GM18498 (cell line): Measurements from ENCODE around the gene ATP13A4.

Source experiments
- ATAC-seq: cut with Tn5 transposase; IDR thresholded peaks from one replicate; pipeline ENCODE4 v1.9.1; 2021; ENCODE audit warnings: mild to moderate bottlenecking, moderate library complexity; ENCODE audit not compliant: unreplicated experiment

The ATP13A4 gene

GRCh38 chr3:193498215-193498614 lies 56.5 kb downstream of the ATP13A4 start:
- ATAC-seq = no peak

- no peak for ATAC-seq
Observed at GRCh38 chr3:193496658-193497057, 58.0 kb downstream of the ATP13A4 start.

GRCh38 chr3:193491026-193491425 lies 63.7 kb downstream of the ATP13A4 start:
- ATAC-seq = no peak

- no peak for ATAC-seq
Observed at GRCh38 chr3:193490580-193490979, 64.1 kb downstream of the ATP13A4 start.

GRCh38 chr3:193489949-193490348 lies 64.7 kb downstream of the ATP13A4 start:
- ATAC-seq = no peak

- ATAC-seq = no peak
Observed at GRCh38 chr3:193488741-193489140, 66.0 kb downstream of the ATP13A4 start.

GRCh38 chr3:193483988-193484539 lies 70.6 kb downstream of the ATP13A4 start:
- no peak for ATAC-seq

GRCh38 chr3:193481436-193481835 lies 73.3 kb downstream of the ATP13A4 start:
- ATAC-seq = no peak

- ATAC-seq = no peak
Observed at GRCh38 chr3:193474446-193474845, 80.2 kb downstream of the ATP13A4 start.

- no peak for ATAC-seq
Observed at GRCh38 chr3:193470710-193471109, 84.0 kb downstream of the ATP13A4 start.

GRCh38 chr3:193465992-193466608 lies 88.6 kb downstream of the ATP13A4 start:
- ATAC-seq = no peak

GRCh38 chr3:193464889-193465288 lies 89.8 kb downstream of the ATP13A4 start:
- no peak for ATAC-seq

- ATAC-seq = no peak
Observed at GRCh38 chr3:193457526-193457925, 97.2 kb downstream of the ATP13A4 start.

GRCh38 chr3:193452338-193452737 lies 102.4 kb downstream of the ATP13A4 start:
- ATAC-seq = no peak

- ATAC-seq = no peak
Observed at GRCh38 chr3:193451902-193452301, 102.8 kb downstream of the ATP13A4 start.

GRCh38 chr3:193446965-193447602 lies 107.6 kb downstream of the ATP13A4 start:
- ATAC-seq = no peak

GRCh38 chr3:193439423-193439822 lies 115.3 kb downstream of the ATP13A4 start:
- ATAC-seq = no peak

GRCh38 chr3:193418576-193419373 lies 135.9 kb downstream of the ATP13A4 start:
- ATAC-seq = no peak

- ATAC-seq = no peak
Observed at GRCh38 chr3:193416629-193417028, 138.1 kb downstream of the ATP13A4 start.

GRCh38 chr3:193407688-193408087 lies 147.0 kb downstream of the ATP13A4 start:
- ATAC-seq = no peak

- no peak for ATAC-seq
Observed at GRCh38 chr3:193407112-193407511, 147.6 kb downstream of the ATP13A4 start.

GRCh38 chr3:193403307-193403706 lies 151.4 kb downstream of the ATP13A4 start:
- no peak for ATAC-seq
